Measurements from ENCODE around the gene PARN. TPM values are rescaled to one million over a fixed set of nuclear protein-coding genes. Genes with fewer than 3 reads are reported as not detected.
"Not testable (repeated sequence)": the region's sequence is repeated elsewhere in the genome, so short reads cannot be mapped to it uniquely, and the experiment has no call there.

Gene PARN, protein sequence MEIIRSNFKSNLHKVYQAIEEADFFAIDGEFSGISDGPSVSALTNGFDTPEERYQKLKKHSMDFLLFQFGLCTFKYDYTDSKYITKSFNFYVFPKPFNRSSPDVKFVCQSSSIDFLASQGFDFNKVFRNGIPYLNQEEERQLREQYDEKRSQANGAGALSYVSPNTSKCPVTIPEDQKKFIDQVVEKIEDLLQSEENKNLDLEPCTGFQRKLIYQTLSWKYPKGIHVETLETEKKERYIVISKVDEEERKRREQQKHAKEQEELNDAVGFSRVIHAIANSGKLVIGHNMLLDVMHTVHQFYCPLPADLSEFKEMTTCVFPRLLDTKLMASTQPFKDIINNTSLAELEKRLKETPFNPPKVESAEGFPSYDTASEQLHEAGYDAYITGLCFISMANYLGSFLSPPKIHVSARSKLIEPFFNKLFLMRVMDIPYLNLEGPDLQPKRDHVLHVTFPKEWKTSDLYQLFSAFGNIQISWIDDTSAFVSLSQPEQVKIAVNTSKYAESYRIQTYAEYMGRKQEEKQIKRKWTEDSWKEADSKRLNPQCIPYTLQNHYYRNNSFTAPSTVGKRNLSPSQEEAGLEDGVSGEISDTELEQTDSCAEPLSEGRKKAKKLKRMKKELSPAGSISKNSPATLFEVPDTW
- total RNA-seq: 19.9 and 20.4 TPM in 2 replicates

DNA sequence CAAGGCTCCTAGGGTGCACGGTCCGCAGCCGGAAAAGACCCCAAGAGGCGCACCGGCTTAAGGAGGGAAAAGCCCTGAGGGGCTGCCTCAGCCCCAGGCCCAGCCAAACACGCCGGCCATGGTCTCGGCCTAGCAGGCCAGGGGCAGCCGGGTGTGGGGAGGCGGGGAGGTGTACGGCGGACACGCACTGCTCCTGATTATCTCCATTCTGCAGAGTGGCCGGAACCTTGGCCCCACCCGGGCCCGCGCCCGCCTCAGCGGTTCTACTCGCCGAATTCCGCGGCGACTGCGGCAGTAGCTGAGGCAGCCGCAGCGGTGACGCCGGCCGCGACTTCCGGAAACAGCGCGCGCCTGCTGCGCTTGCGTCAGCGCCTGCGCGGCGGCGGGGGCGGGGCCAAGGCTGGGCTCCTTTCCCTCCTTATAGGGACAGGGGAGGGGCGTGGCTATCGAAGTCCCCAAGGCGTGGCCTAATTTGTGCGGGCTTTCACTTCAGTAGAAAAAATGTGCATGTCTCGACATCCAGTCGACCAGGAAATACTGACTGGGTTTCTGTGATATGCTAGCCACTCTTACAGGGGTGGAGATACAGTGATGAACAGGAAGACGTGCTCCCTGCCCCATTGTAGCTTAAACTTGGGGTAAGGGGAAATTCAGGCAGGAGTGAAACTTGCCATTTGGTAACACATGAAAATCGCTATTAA is at the start of gene PARN:
PARN (minus strand) TSS at position 342 of the 701 bp plus-strand sequence; CDS start at position 207, 135 bp downstream.
- peak; percentile 80 for DNase-seq (ENCODE audit: low read depth, low spot score)

DNA sequence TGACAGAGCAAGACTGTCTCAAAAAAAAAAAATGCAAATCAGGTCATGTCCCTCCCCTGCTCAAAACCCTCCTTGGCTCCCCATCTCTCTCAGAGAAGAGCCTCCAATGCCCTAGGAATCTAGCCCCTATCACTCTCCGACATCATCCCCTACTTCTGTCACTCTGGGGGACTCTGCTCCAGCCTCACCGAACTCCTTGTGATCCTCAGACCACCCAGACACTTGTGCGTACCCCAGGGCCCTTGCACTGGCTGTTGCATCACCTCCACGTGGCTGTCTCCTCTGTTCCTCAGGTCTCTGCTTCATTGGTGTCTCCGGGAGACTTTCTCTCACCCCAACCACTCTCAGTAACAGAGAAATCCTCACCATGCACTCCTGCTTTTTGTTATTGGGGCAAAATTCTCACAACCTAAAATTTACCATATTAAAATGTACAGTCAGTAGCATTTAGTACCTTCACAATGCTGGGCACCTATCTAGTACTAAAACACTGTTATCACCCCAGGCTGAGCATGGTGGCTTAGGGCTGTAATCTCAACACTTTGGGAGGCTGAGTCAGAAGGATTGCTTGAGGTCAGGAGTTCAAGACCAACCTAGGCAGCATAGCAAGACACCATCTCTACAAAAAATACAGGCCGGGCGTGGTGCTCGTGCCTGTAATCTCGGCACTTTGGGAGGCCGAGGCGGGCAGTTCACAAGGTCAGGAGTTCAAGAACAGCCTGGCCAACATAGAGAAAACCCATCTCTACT is 48.9 kb upstream of the PARN start:
- no peak for DNase-seq (ENCODE audit: low read depth, low spot score)

DNA sequence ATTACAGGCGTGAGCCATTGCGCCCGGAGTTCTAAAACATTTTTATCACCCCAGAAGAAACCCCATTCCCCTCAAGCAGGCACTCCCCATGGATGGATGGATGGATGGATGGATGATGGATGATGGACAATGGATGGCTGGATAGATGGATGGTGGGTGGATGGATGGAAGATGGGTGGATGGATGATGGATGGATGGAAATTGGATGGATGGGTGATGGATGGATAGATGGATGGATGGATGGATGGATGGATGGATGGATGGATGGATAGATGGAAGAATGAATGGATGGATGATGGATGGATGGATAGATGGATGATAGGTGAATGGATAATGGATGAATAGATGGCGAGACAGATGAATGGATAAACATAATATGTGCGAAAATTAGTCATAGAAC is 47.6 kb upstream of the PARN start:
- no peak for DNase-seq (ENCODE audit: low read depth, low spot score)

GRCh38 chr16:14676633-14677032 is 46.6 kb upstream of the PARN start:
- no peak for DNase-seq (ENCODE audit: low read depth, low spot score)

DNA sequence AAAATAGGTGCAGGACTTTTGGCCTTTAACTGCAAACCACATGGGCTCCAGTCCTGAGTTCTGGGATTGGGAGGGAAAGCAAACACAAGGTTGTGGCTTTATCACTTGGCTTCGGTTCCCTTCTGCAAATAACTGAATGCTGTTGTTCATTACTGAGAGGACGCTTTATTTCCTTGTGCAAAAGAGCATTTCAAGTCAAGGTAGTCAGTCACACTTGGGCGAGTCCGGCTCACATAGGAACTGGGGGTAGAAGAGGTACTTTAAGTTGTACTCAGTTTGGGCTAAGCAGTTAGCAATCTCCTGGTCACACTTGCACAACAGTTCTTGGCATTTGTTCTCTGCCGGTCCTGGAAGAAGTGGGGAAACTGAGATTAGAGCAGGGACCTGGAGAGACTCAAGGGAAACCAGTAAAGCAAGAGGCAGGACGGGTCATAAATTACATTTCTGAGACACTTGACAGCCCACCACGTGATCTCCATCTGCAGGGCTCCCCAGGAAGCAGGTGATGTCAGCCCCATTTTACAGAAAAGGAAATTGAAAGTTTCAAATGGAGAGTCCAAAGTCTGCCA is 42.4 kb upstream of the PARN start:
- no peak for DNase-seq (ENCODE audit: low read depth, low spot score)

DNA sequence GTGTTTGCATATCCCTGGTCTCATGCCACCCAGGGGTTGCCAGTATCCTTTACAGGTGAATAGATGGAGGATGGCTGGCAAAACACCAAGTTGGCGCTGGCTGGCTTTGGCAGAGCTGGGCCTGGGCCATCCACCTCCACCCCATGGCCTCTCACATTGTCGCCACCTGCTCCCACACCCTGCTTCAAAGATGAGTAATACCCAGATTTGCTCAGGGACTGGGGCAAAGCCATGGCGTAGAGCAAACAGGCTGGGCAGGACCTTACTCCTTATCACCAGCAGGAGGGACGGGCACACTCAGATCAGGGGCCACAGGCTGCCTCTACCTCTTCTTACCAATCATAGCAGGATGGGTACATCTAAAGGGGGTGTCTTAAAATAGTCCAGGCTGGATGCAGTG is 39.7 kb upstream of the PARN start:
- DNase-seq (ENCODE audit: low read depth, low spot score): no peak

GRCh38 chr16:14668556-14669223 is 38.6 kb upstream of the PARN start:
- DNase-seq (ENCODE audit: low read depth, low spot score): no peak

DNA sequence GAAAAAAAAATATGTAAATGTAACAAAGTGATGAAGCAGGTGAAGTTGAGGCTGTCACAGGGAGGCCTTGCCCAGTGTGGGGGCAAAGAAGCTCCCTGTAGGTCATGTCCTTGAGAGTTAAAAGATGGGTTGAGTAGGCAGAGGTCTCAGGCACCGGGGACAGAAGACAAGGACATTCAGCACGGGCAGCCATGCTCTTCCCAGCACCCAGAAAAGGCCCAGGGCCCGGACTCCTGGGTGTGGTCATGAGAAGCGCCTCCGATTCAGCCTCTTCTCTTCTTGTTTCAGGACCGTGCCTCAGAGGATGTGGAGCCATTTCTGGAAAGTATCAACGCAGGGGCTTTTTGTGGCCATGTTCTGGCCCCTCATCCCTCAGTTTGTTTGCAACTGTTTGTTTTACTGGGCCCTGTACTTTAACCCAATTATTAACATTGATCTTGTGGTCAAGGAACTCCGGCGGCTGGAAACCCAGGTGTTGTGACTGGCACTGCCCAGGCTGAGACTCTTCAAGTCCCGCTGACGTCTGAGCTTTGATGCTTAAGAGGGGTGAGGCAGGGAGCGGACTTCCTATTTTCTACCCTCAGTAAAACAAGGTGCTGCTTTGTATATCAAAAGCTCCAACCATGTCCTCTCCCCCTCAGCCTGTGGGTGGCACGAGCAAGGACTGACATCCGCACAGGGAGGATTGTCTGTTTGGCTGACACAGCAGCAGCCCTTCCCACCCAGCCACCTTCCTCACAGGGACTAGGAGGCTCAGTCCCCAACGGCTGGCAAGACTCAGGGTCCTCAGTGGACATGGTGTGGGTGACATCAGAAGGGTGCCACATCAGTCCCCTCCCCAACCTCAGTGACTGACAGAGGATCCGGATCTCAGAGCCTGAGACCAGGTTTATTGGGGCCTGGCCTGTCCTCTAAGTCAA is 37.5 kb upstream of the PARN start:
- no peak for DNase-seq (ENCODE audit: low read depth, low spot score)

- no peak for DNase-seq (ENCODE audit: low read depth, low spot score)
Measured at GRCh38 chr16:14658063-14658462, 28.0 kb upstream of the PARN start.

DNA sequence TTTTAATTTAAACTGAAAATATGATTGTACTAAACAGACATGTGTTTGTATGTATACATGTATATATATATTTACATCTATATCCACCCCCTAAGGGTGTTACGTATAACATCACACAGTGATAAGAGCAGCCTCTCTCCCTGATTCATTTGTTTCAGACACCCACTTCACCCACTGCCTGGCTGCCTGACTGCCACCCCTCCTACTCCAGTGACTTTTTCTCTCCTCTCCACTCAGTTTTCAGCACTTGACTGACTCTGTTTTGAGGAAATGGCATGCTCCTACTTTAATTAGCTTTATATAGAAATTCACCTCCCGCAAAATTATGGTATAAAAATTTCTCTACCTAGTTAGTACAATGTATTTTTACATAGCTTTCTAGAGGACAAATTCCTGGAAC is 22.7 kb upstream of the PARN start:
- no peak for DNase-seq (ENCODE audit: low read depth, low spot score)

DNA sequence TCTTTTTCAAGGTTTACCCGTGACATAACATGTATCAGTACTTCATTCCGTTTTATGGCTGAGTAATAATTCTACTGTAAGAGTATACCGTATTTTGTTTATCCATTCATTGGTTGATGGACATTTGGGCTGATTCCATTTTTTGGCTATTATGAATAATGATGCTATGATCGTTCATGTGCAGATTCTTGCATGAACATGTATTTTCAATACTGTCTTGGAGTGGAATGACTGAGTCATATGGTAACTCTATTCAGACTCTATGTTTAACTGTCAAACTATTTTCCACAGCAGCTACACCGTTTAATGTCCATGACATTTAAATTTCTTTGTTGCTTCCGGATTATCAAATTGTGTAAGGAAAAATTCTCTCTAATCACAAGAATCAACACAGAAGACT is 20.6 kb upstream of the PARN start:
- DNase-seq (ENCODE audit: low read depth, low spot score): no peak

DNA sequence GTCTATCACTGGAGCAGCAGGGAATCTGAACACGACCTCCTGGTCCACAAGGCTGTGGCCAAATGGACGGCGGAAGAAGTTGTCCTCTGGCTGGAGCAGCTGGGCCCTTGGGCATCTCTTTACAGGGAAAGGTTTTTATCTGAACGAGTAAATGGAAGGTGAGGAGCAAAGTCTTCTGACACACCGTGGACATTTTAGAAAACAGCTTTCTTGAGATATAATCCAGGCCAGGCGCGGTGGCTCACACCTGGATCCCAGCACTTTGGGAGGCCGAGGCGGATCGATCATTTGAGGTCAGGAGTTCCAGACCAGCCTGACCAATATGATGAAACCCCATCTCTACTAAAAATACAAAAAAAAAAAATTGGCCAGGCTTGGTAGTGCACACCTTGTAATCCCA is 19.8 kb upstream of the PARN start:
- DNase-seq (ENCODE audit: low read depth, low spot score): no peak

- DNase-seq (ENCODE audit: low read depth, low spot score): no peak
Measured at GRCh38 chr16:14641926-14642325, 11.9 kb upstream of the PARN start.

GRCh38 chr16:14641206-14641605 is 11.1 kb upstream of the PARN start:
- no peak for DNase-seq (ENCODE audit: low read depth, low spot score)

DNA sequence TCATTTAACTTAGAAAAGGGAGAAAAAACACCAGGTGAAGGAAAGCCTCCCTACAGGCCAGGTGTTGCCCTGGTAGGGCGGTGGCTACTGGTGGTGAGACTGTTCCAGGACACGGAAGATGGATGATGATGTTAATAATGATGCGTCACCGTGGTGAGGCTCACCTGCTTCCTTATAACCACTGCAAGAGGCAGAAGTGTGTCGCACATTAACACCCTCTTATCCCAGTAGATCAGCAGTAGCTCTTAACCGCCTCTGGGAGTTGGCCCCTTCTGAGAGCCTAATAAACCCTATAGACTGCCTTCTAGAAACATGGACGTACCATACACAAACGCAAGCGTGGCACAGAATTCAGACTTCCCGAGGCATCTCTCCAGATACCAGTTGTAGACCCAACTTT is 10.5 kb upstream of the PARN start:
- no peak for DNase-seq (ENCODE audit: low read depth, low spot score)

DNA sequence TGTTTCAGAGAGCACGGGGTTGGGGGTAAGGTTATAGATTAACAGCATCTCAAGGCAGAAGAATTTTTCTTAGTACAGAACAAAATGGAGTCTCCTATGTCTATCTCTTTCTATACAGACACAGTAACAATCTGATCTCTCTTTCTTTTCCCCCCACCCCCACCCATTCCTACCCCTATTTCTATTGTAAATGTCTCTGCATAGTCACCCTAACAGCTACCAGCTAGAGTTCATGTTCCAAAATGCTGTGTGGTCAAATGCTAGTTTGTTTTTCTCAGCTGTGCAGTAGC is 6.8 kb upstream of the PARN start:
- not testable (repeated sequence) for DNase-seq (ENCODE audit: low read depth, low spot score)

DNA sequence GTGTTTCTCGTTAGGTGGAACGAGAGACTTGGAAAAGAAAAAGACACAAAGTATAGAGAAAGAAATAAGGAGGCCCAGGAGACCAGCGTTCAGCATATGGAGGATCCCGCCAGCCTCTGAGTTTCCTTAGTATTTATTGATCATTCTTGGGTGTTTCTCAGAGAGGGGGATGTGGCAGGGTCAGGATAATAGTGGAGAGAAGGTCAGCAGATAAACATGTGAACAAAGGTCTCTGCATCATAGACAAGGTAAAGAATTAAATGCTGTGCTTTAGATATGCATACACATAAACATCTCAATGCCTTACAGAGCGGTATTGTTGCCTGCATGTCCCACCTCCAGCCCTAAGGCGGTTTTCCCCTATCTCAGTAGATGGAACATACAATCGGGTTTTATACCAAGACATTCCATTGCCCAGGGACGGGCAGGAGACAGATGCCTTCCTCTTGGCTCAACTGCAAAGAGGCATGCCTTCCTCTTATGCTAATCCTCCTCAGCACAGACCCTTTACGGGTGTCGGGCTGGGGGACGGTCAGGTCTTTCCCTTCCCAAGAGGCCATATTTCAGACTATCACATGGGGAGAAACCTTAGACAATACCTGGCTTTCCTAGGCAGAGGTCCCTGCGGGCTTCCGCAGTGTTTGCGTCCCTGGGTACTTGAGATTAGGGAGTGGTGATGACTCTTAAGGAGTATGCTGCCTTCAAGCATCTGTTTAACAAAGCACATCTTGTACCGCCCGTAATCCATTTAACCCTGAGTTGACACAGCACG is 6.3 kb upstream of the PARN start:
- not testable (repeated sequence) for DNase-seq (ENCODE audit: low read depth, low spot score)

- DNase-seq (ENCODE audit: low read depth, low spot score): no peak
Measured at GRCh38 chr16:14635395-14636165, 5.5 kb upstream of the PARN start.

GRCh38 chr16:14634389-14634725 is 4.3 kb upstream of the PARN start:
- DNase-seq (ENCODE audit: low read depth, low spot score): no peak
